GM19397 (cell line): Measurements from ENCODE around the gene LCE1D.

Experiments
- ATAC-seq: cut with Tn5 transposase; IDR thresholded peaks from one replicate; pipeline ENCODE4 v1.9.1; 2021; ENCODE audit warnings: mild to moderate bottlenecking, moderate library complexity; ENCODE audit not compliant: unreplicated experiment

The LCE1D gene

DNA sequence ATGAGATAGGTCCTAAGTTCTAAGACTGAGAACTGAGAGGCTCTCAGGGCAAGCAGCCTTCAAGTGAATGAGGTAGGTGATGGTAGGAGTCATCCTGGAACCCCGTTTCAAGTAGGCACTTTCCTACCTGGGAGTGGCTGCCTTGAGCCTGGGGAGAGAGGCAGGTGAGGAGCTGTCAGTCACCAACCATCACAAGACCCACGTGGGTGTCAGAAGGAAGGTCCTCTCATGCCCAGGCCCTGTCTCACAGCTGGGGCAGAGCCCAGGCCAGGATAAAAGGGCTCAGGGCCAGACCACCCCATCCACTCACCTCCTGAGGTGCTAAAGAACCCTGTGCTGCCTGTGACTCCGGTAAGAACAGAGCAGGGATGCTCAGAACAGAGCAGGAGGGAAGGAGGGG is at the start of gene LCE1D:
TSS of gene LCE1D (plus strand) at position 301 of the 400 bp plus-strand sequence. CDS start 1,074 bp downstream, outside the sequence.
- ATAC-seq, result no peak

GRCh38 chr1:152747831-152748230 is 48.7 kb upstream of the LCE1D start:
- no peak for ATAC-seq

DNA sequence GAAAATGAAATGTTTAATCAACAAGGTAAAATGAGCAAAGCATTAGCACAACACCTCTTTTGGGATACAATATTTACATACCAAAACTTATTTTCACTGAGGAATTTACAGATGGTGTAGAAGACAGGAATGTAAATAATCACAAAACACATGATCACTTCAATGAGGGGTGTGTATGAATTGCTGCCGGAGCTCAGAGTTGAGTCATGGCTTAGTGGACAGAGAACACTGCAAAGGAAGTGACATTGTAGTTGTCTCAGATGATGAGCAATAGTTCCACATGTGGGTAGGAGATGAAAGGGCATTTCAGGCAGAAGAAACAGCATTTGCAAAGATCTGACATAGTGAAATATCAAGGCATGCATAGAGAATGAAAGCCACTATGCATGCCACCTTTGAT is 44.3 kb upstream of the LCE1D start:
- ATAC-seq, result no peak

DNA sequence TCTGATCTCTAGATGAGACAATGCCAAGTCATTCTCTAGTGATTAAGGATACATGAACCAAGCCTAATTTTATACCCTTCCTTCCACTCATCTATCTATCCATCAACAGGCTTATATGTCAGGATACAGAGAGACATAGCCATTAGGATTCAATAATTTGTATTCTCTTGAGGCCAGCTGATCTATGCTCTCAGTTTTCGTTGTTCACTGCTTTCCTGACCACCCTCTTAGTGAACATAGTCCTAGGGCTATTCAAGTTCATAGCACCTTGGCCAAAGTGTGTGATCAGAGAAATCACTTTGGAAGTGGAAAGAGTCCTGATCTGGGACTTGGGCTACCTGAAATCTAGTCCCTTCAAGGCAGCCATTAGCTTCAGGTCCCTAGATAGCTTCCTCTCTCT is 42.9 kb upstream of the LCE1D start:
- ATAC-seq, result no peak

DNA sequence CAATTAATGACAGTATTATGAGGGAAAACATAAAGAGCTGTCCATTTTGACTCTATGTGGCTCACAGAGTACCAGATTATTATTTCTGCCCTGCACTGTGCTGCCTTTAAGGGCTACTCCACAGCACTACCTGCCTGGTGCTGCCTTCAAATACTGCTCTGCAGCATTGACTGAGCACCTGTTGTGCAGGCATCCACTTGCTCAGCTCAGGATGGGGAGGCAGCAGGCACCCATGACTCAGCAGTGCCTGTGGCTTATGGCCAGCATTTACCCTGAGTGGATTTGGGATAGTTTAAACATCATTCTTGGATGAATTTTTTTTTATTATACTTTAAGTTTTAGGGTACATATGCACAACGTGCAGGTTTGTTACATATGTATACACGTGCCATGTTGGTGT is 39.6 kb upstream of the LCE1D start:
- ATAC-seq, result no peak

GRCh38 chr1:152757747-152758146 is 38.8 kb upstream of the LCE1D start, which contains the start of gene KPRP:
Gene KPRP (plus strand): TSS chr1:152758025. CDS start chr1:152759589, 1,564 bp downstream.
- ATAC-seq, result no peak

- ATAC-seq, result no peak
Observed at GRCh38 chr1:152758636-152759035, 37.9 kb upstream of the LCE1D start.

DNA sequence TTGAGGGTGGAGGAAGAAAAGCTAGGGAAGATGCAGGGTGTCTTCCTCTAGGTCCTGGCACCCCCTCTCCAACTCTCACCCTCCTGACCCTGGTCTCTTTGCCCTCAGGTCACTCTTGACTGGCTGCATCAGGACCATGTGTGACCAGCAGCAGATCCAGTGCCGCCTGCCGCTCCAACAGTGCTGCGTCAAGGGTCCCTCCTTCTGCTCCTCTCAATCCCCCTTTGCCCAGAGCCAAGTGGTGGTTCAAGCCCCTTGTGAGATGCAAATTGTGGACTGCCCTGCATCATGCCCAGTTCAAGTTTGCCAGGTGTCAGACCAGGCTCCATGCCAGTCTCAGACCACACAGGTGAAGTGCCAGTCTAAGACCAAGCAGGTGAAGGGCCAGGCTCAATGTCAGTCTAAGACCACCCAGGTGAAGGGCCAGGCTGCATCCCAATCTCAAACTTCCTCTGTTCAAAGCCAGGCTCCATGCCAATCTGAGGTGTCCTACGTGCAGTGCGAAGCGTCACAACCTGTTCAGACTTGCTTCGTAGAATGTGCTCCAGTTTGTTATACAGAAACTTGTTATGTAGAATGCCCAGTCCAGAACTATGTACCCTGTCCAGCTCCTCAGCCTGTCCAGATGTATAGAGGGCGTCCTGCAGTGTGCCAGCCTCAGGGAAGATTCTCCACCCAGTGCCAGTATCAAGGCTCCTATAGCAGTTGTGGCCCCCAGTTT is 36.9 kb upstream of the LCE1D start:
- no peak for ATAC-seq

DNA sequence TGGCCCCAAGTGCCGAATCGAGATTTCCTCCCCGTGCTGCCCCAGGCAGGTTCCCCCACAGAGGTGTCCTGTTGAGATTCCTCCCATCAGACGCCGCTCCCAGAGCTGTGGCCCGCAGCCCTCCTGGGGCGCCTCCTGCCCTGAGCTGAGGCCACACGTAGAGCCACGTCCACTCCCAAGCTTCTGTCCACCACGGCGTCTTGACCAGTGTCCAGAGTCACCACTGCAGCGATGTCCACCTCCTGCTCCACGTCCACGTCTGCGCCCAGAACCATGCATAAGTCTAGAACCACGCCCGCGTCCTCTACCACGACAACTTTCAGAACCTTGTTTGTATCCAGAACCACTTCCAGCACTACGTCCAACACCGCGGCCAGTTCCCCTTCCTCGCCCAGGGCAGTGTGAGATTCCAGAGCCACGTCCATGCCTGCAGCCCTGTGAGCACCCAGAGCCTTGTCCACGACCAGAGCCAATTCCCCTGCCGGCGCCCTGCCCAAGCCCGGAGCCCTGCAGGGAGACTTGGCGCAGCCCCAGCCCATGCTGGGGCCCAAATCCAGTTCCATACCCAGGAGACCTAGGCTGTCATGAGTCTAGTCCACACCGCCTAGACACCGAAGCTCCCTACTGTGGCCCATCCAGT is 35.9 kb upstream of the LCE1D start:
- no peak for ATAC-seq

GRCh38 chr1:152761609-152762213 is 34.8 kb upstream of the LCE1D start:
- ATAC-seq, result no peak

DNA sequence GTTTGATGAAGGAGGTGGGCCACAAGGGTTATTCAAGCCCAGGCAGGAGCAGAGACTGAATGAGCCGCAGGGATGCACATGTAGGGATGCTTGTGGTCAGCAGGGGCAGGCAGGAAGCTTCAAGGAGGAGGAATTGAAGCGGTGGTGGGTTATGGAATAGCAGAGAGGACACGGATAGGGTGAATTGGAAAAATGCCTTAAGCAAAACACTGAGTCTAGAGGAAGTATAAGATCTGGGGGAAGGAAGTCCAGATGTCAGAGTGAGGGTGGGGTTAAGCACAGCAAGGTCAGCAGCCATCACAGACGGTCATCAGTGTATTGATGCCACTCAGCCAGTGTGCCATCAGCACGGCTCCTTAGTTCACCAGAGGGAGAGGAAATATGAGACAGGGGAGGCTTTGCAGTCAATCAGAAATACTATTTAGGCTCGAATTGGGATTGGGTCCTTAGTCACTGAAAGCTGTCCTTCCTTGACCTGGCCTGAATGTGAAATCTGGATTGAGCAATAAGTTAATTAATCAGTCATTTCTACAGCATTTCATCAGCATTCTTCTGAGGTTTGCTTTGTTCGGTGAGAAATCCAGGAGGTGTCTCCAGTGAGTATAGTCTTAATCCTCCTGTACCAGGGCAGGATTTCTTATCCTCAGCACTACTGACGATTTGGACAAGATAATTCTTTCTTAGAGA is 27.5 kb upstream of the LCE1D start:
- ATAC-seq, result no peak

DNA sequence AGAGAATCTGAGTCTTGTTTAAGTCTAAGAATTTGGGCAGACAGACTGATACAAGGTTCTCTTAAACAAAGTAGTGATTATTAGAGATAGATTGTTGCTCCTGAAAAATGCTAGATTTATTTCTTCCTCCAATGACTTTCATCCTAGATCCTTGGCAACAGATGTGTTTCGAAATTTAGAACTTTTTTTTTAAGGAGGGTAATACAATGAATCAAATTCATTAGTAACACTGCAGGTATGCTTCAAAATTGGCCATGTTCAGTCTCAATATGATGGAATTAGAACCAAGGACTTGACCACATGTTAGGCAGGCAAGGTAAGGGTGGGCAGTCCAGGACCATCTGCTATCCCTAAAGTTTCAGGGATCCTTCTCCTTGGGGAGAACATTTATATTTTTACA is 26.1 kb upstream of the LCE1D start:
- no peak for ATAC-seq

DNA sequence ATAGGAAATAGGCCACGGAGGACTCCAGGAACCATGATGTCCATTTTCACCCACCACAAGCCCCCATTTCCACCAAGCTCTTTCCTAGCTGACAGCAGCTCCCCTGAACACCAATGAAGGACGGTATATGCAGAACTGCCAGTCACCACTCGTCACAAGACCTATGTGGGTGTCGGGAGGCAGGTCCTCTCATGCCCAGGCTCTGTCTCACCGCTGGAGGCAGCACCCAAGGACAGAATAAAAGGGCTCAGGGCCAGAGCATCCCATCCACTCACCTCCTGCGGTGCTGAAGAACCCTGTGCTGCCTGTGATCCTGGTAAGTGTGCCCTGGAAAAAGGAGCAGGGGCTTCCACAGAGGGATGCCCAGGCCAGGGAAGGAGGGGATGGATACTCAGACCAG is 21.6 kb upstream of the LCE1D start, which contains the start of gene LCE1F:
TSS of gene LCE1F (plus strand) at position 266 of the 400 bp plus-strand sequence. CDS start 1,232 bp downstream, outside the sequence.
- ATAC-seq, result no peak

DNA sequence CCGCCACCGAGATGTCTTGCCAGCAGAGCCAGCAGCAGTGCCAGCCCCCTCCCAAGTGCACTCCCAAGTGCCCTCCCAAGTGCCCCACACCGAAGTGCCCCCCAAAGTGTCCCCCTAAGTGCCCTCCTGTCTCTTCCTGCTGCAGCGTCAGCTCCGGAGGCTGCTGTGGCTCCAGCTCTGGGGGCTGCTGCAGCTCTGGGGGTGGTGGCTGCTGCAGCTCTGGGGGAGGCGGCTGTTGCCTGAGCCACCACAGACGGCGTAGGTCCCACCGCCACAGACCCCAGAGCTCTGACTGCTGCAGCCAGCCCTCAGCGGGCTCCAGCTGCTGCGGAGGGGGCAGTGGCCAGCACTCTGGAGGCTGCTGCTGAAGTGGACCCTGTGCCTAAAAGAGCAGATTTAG is 20.2 kb upstream of the LCE1D start:
- no peak for ATAC-seq

GRCh38 chr1:152777510-152778137 is 18.9 kb upstream of the LCE1D start:
- no peak for ATAC-seq

DNA sequence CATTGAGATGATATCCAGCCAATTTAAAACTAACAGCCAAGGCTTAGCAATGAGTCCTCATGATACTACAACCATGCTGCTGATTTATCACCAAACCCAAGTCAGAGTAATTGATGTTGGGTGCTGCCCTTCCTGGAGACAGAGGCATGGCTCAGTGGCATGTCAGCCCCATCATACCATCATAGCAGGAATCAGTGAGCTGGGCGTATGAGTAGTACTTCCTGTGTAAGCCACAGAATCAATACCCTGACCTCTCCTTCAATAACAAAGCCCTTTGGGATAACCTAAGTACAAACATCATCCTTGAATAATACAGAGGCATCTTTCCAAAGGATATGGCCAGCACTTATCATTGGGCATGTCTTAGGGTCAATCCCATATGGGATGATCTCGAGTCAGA is 13.4 kb upstream of the LCE1D start:
- no peak for ATAC-seq

DNA sequence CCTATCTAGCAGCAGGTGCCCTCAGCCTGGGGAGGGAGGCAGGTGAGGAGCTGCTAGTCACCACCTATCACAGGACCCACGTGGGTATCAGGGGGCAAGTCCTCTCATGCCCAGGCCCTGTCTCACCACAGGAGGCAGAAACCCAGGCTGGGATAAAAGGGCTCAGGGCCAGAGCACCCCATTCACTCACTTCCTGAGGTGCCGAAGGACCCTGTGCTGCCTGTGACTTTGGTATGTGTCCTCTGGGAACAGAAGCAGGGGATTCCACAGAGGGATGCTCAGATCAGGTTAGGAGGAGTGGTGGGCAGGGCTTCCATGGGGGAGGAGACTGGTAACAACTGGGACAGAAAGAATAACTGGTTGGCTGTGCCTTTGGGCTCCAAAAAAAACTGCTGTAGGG is 10.4 kb upstream of the LCE1D start, which contains the start of gene LCE1E:
TSS of gene LCE1E (plus strand) at position 181 of the 400 bp plus-strand sequence. CDS start 1,043 bp downstream, outside the sequence.
- no peak for ATAC-seq

GRCh38 chr1:152795686-152796085 is 835 bp upstream of the LCE1D start:
- ATAC-seq, result no peak

GRCh38 chr1:152801333-152801732 is 4.8 kb downstream of the LCE1D start:
- ATAC-seq, result no peak

DNA sequence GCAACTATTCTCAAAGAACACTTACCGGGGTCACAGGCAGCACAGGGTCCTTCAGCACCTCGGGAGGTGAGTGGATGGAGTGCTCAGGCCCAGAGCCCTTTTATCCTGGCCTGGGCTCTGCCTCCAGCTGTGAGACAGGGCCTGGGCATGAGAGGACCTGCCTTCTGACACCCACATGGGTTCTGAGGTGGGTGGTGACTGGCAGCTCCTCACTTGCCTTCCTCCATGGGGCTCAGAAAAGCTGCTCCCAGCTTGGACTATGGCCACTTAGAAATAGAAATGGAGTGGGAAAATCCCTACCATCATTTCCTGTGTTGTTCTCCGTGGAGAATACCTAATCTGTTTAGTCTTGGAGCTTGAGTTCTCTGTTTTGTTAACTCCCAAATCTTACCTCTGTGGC is 10.1 kb downstream of the LCE1D start, which contains the start of gene LCE1C:
TSS of gene LCE1C (minus strand) at position 76 of the 400 bp plus-strand sequence. CDS start 1,173 bp downstream, outside the sequence.
- ATAC-seq, result no peak

DNA sequence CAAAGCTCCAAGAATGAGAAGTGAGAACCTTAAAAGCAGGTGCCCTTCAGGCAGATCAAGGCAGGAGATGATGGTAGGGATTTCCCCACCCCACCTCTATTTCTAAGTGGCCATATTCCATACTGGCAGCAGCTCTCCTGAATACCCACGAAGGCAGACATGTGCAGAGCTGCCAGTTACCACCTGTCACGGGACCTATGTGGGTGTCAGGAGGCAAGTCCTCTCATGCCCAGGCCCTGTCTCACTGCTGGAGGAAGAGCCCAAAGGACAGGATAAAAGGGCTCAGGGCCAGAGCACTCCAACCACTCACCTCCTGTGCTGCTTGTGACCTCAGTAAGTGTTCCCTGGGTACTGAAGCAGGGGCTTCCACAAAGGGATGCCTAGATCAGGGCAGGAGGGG is 14.5 kb downstream of the LCE1D start:
- no peak for ATAC-seq
